GM12864 (cell line): Measurements from ENCODE around the gene IQGAP2.
A peak's percentile ranks its signal among the peaks of the same experiment; 100 is the strongest.
"Not testable (repeated sequence)": the region's sequence is repeated elsewhere in the genome, so short reads cannot be mapped to it uniquely, and the experiment has no call there.

ENCODE experiments used
- DNase-seq: peaks from one replicate; pipeline ENCODE4 v3.0.0-alpha.2; 2011; ENCODE audit warnings: low read depth
- H3K4me3 ChIP-seq: 2 replicates; pipeline ENCODE4 v1.5.1; 2011; ENCODE audit warnings: mild to moderate bottlenecking, low read depth, low read length, control low read depth
- TF ChIP-seq, protein P1 (sequence below): IDR thresholded peaks from 2 replicates; pipeline ENCODE4 v1.5.1; 2011; ENCODE audit warnings: low read depth, mild to moderate bottlenecking, moderate library complexity, low read length, control low read depth, inconsistent platforms; ENCODE audit errors: missing control alignments

The IQGAP2 gene

DNA sequence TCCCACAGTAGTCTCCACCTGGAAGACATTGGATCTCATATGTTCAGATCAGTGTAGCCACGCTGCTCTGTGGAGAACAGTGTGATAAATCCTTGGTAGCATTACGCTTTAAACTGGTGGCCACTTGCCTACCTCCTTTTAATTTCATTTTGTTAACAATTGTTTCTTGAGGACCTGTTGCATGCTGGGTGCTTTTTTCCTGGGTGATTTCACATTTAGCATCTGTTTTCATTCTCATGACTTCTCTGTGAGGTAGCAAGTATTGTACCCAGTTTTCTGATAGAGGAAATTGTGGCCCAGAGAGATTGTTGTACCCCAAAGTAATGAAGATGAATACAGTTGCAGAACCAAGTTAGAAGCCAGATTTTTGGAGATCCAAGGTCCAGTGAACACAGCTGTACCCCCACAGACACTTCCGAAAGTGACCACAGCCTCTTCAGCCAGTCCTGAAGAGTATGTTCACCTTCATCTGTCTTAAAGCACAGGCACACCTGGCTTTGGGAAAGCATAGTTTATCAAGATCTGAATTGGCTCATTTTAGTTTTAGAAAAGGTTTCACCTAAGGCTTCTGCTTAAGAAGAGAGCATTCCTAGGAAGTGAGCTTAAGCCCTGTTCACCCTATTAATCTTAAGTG is 144.9 kb downstream of the IQGAP2 start:
- TF ChIP-seq, protein P1, sequence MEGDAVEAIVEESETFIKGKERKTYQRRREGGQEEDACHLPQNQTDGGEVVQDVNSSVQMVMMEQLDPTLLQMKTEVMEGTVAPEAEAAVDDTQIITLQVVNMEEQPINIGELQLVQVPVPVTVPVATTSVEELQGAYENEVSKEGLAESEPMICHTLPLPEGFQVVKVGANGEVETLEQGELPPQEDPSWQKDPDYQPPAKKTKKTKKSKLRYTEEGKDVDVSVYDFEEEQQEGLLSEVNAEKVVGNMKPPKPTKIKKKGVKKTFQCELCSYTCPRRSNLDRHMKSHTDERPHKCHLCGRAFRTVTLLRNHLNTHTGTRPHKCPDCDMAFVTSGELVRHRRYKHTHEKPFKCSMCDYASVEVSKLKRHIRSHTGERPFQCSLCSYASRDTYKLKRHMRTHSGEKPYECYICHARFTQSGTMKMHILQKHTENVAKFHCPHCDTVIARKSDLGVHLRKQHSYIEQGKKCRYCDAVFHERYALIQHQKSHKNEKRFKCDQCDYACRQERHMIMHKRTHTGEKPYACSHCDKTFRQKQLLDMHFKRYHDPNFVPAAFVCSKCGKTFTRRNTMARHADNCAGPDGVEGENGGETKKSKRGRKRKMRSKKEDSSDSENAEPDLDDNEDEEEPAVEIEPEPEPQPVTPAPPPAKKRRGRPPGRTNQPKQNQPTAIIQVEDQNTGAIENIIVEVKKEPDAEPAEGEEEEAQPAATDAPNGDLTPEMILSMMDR: no peak
- peak overlapping the region; percentile 2; the same call in 1 of the 2 replicates for H3K4me3 ChIP-seq
- DNase-seq: no peak

DNA sequence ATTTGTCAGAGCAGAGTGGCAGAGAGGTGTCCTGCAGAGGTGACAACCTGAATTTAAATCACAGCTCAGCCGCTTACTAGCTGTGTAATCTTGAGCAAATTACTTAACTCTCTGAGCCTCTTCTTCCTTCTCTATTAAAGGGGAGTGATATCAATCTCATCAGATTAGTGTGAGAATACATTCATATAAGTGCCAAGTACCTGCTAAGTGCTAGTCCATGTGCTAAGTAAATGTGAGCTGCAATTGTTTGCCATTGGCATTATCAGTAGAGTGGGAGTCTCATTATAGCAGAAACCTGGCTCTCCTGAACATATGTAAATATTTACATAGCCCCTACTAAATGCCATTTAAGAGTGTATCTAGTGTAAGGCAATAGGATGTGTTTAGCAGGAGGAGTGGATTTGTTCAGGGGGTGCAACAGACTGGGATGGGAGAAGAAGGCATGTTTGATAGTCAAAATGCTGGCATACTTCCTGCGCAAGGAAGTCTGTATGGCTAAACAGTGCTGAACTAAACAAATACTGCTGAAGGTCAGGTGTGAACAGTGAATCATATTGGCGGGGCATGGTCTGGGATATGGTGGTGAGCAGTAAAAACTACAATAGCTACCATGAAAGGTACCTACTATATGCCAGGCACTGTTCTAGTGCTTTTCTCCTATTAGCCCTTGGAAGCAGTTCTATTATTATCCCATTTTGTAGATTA is 145.6 kb downstream of the IQGAP2 start:
- no peak for DNase-seq
- TF ChIP-seq, protein P1: no peak
- no peak overlapping the region for H3K4me3 ChIP-seq

GRCh38 chr5:76550881-76551280 is 147.8 kb downstream of the IQGAP2 start:
- not testable (repeated sequence) for DNase-seq, H3K4me3 ChIP-seq

DNA sequence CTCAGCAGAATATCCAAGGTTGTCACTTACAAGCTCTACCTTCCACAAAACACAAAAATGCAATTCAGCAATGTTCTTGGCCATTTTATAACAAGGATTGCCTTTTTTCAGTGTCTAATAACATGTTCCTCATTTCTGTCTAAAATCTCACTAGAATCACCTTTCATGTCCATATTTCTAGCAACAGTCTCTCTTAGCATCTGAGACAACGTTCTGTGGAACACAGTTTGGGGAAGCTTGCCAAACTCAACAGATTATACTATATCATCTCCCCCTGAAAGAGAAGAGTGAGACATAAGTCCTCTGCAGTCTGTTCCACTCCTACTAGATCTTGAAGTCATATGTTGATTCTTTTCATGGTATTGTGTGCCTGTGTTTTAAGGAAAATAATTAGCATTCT is 149.5 kb downstream of the IQGAP2 start:
- DNase-seq: no peak
- TF ChIP-seq, protein P1: no peak
- no peak overlapping the region for H3K4me3 ChIP-seq

- H3K4me3 ChIP-seq: no peak overlapping the region
- TF ChIP-seq, protein P1: no peak
- DNase-seq: no peak
Observed at GRCh38 chr5:76553251-76553650, 150.2 kb downstream of the IQGAP2 start.

- TF ChIP-seq, protein P1: no peak
- H3K4me3 ChIP-seq: no peak overlapping the region
Observed at GRCh38 chr5:76555114-76555513, 152.0 kb downstream of the IQGAP2 start.

GRCh38 chr5:76555717-76556116 is 152.6 kb downstream of the IQGAP2 start:
- no peak overlapping the region for H3K4me3 ChIP-seq
- TF ChIP-seq, protein P1: no peak

More at GRCh38 chr5:76555114-76555513, 152.0 kb downstream of the IQGAP2 start:
- DNase-seq: no peak

More at GRCh38 chr5:76555717-76556116, 152.6 kb downstream of the IQGAP2 start:
- DNase-seq: no peak
